HUES48 (cell line): ENCODE data around the gene FKBP3.
"Not testable (repeated sequence)": the region's sequence is repeated elsewhere in the genome, so short reads cannot be mapped to it uniquely, and the experiment has no call there.

Source experiments
- H3K27ac ChIP-seq: one replicate; pipeline ENCODE4 v1.7.0; 2013; ENCODE audit warnings: low read depth, low read length, inconsistent platforms
- H3K27me3 ChIP-seq: 2 replicates; pipeline ENCODE4 v1.6.1; 2013; ENCODE audit warnings: mild to moderate bottlenecking, low read length; ENCODE audit not compliant: control insufficient read depth, insufficient read depth
- H3K36me3 ChIP-seq: 2 replicates; pipeline ENCODE4 v1.6.1; 2013; ENCODE audit warnings: low read length; ENCODE audit not compliant: control insufficient read depth, insufficient read depth
- H3K4me1 ChIP-seq: 2 replicates; pipeline ENCODE4 v1.6.1; 2013; ENCODE audit warnings: mild to moderate bottlenecking, low read length; ENCODE audit not compliant: control insufficient read depth, insufficient read depth
- H3K4me3 ChIP-seq: 2 replicates; pipeline ENCODE4 v1.5.1; 2013; ENCODE audit warnings: mild to moderate bottlenecking, low read depth, low read length
- H3K9ac ChIP-seq: 2 replicates; pipeline ENCODE4 v1.6.1; 2013; ENCODE audit warnings: mild to moderate bottlenecking, low read depth, low read length, moderate library complexity
- H3K9me3 ChIP-seq: 2 replicates; pipeline ENCODE4 v1.6.1; 2013; ENCODE audit warnings: low read length; ENCODE audit not compliant: control insufficient read depth, insufficient read depth

Gene FKBP3

GRCh38 chr14:45082420-45082819 is 51.9 kb downstream of the FKBP3 start:
- Histone ChIP-seq H3K9ac (no peak overlapping the region), H3K36me3 (no peaks in the 10 kb centered on the region), H3K4me3 (no peak overlapping the region), H3K9me3 (no peaks in the 10 kb centered on the region), H3K27me3 (no peaks in the 10 kb centered on the region), H3K4me1 (peaks cover 8% of the 10 kb centered on the region; the same call in 1 of the 2 replicates), H3K27ac (no peak overlapping the region)

GRCh38 chr14:45081096-45081495 is 53.2 kb downstream of the FKBP3 start:
- not testable (repeated sequence) for H3K27ac ChIP-seq, H3K9me3 ChIP-seq, H3K9ac ChIP-seq, H3K27me3 ChIP-seq, H3K36me3 ChIP-seq, H3K4me3 ChIP-seq
- peaks cover 14% of the 10 kb centered on the region for H3K4me1 ChIP-seq

- not testable (repeated sequence) for H3K9me3 ChIP-seq, H3K27ac ChIP-seq, H3K36me3 ChIP-seq, H3K9ac ChIP-seq, H3K27me3 ChIP-seq, H3K4me3 ChIP-seq
- H3K4me1 ChIP-seq: peaks cover 14% of the 10 kb centered on the region
Observed at GRCh38 chr14:45080416-45080968, 53.8 kb downstream of the FKBP3 start.

- Histone ChIP-seq H3K9ac (no peak overlapping the region), H3K36me3 (peaks cover 6% of the 10 kb centered on the region; the same call in 1 of the 2 replicates), H3K4me3 (no peak overlapping the region), H3K9me3 (no peaks in the 10 kb centered on the region), H3K27me3 (no peaks in the 10 kb centered on the region), H3K4me1 (peaks cover 9% of the 10 kb centered on the region), H3K27ac (no peak overlapping the region)
Observed at GRCh38 chr14:45078323-45078722, 56.0 kb downstream of the FKBP3 start.

- Histone ChIP-seq H3K4me1 (peaks cover 9% of the 10 kb centered on the region), H3K9ac (no peak overlapping the region), H3K36me3 (peaks cover 10% of the 10 kb centered on the region; the same call in 1 of the 2 replicates), H3K9me3 (no peaks in the 10 kb centered on the region), H3K27me3 (no peaks in the 10 kb centered on the region), H3K4me3 (no peak overlapping the region), H3K27ac (no peak overlapping the region)
Observed at GRCh38 chr14:45073231-45073879, 60.9 kb downstream of the FKBP3 start.

- peaks cover 9% of the 10 kb centered on the region for H3K4me1 ChIP-seq
- H3K27me3 ChIP-seq: no peaks in the 10 kb centered on the region
- no peak overlapping the region for H3K9ac ChIP-seq
- no peaks in the 10 kb centered on the region for H3K9me3 ChIP-seq
- H3K4me3 ChIP-seq: no peak overlapping the region
- no peak overlapping the region for H3K27ac ChIP-seq
- peaks cover 11% of the 10 kb centered on the region; the same call in 1 of the 2 replicates for H3K36me3 ChIP-seq
Observed at GRCh38 chr14:45072126-45072525, 62.2 kb downstream of the FKBP3 start.

- no peaks in the 10 kb centered on the region for H3K27me3 ChIP-seq
- H3K36me3 ChIP-seq: peaks cover 11% of the 10 kb centered on the region; the same call in 1 of the 2 replicates
- H3K9me3 ChIP-seq: no peaks in the 10 kb centered on the region
- H3K9ac ChIP-seq: no peak overlapping the region
- no peaks in the 10 kb centered on the region for H3K4me1 ChIP-seq
- H3K4me3 ChIP-seq: no peak overlapping the region
- no peak overlapping the region for H3K27ac ChIP-seq
Observed at GRCh38 chr14:45070215-45070614, 64.1 kb downstream of the FKBP3 start.

GRCh38 chr14:45068396-45068795 is 65.9 kb downstream of the FKBP3 start:
- Histone ChIP-seq H3K4me3 (no peak overlapping the region), H3K9ac (no peak overlapping the region), H3K4me1 (no peaks in the 10 kb centered on the region), H3K9me3 (no peaks in the 10 kb centered on the region), H3K27ac (no peak overlapping the region), H3K36me3 (peaks cover 6% of the 10 kb centered on the region; the same call in 1 of the 2 replicates), H3K27me3 (no peaks in the 10 kb centered on the region)

- Histone ChIP-seq H3K9me3 (no peaks in the 10 kb centered on the region), H3K9ac (no peak overlapping the region), H3K4me3 (no peak overlapping the region), H3K27me3 (no peaks in the 10 kb centered on the region), H3K36me3 (0 out of 2 replicates have a peak, but pooled peaks cover 3% of the 10 kb centered on the region), H3K27ac (no peak overlapping the region), H3K4me1 (no peaks in the 10 kb centered on the region)
Observed at GRCh38 chr14:45066667-45067066, 67.6 kb downstream of the FKBP3 start.

GRCh38 chr14:45065956-45066355 is 68.3 kb downstream of the FKBP3 start:
- no peak overlapping the region for H3K4me3 ChIP-seq
- no peaks in the 10 kb centered on the region for H3K9me3 ChIP-seq
- no peaks in the 10 kb centered on the region for H3K27me3 ChIP-seq
- no peaks in the 10 kb centered on the region for H3K4me1 ChIP-seq
- H3K36me3 ChIP-seq: 0 out of 2 replicates have a peak, but pooled peaks cover 3% of the 10 kb centered on the region
- no peak overlapping the region for H3K9ac ChIP-seq
- no peak overlapping the region for H3K27ac ChIP-seq
